Loucy (cell line): ENCODE results near the gene CIB4.

Experiments used
- EZH2phosphoT487 ChIP-seq: fragments of 200-600 bp; IDR thresholded peaks from 2 replicates; pipeline ENCODE4 v1.6.1; 2018; ENCODE audit warnings: antibody characterized with exemption, mild to moderate bottlenecking, moderate library complexity, borderline replicate concordance
- TF ChIP-seq, protein P1 (sequence below): fragments of 200-600 bp; sonication (generic); conservative IDR thresholded peaks from 2 replicates; pipeline ENCODE4 v1.5.1; 2014; ENCODE audit warnings: mild to moderate bottlenecking, antibody characterized with exemption, low read length

DNA sequence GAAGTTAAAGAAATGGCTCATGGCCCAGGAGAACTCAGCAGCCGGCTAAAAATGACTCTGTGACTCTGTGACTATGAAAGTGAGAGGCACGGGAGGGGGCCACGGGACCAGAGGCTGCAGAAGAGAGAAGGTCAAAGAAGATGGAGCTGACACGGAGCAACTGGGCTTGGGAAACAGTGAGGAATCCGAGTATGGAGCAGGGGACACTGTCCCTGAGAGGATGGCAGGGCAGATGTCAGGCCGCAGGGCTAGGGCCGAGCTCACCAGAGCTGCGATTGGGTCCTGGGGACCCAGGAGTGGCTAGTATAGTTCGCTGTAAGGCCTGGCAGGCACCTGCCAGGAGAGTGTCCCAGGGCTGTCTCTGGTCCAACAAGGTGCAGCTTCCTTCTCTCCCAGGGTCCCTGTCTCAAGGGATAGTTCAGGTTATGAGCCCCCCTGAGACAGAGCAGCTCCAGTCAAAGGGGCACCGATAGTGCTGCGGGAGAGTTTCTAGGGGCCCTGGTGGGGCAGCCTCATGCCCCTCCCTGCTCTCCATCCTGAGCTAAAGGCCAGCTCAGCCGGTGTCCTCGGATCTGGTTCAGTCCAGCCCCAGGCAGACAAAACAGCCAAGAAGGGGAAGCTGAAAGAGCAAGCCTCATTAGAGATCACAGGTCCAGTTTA is 42.7 kb downstream of the CIB4 start:
- TF ChIP-seq, protein P1, sequence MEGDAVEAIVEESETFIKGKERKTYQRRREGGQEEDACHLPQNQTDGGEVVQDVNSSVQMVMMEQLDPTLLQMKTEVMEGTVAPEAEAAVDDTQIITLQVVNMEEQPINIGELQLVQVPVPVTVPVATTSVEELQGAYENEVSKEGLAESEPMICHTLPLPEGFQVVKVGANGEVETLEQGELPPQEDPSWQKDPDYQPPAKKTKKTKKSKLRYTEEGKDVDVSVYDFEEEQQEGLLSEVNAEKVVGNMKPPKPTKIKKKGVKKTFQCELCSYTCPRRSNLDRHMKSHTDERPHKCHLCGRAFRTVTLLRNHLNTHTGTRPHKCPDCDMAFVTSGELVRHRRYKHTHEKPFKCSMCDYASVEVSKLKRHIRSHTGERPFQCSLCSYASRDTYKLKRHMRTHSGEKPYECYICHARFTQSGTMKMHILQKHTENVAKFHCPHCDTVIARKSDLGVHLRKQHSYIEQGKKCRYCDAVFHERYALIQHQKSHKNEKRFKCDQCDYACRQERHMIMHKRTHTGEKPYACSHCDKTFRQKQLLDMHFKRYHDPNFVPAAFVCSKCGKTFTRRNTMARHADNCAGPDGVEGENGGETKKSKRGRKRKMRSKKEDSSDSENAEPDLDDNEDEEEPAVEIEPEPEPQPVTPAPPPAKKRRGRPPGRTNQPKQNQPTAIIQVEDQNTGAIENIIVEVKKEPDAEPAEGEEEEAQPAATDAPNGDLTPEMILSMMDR = no peak
- TF ChIP-seq EZH2phosphoT487 = no peak
